ENCODE measurements around the gene VWA8.

VWA8 gene

DNA sequence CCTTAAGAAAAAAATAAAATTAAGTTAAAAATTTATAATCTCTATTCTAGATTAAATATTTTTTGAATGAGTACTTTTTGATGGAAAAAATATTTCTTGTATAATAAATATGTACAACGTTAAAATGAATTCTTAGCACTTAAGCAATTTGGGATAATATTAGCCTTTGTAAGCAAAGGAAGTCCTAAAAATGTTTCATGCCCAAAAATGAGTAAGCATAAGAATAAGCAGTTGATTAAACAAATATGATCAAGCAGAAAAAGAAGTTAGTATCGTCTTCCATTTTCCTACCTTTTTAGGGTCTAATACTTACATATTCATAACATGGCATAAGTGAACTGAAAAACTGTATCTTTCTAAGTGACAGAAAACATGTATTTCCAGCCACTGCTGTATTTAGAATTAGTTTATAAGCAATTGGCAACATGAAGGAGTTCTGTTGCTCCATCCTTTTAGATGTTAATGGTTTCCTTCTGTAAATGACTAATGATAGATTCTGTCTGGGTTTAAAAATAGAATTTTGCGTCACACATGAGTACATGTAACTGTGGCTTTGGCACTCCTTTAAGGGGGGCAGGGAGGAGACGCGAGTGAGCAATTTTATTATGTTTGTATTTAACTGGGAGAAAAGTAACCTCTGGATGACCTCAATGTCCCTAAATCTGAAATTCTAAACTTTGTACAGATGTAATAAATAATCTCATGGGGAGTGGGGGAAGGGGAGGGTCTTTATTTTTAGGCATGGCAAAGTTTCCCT lies 266.2 kb downstream of the VWA8 start:
- DNase-seq: peak in 1 of 2 experiments; percentile 12
- TF ChIP-seq POLR2A (IDR thresholded peaks at IDR 0.05; ENCODE audit: low read length): no peak

DNA sequence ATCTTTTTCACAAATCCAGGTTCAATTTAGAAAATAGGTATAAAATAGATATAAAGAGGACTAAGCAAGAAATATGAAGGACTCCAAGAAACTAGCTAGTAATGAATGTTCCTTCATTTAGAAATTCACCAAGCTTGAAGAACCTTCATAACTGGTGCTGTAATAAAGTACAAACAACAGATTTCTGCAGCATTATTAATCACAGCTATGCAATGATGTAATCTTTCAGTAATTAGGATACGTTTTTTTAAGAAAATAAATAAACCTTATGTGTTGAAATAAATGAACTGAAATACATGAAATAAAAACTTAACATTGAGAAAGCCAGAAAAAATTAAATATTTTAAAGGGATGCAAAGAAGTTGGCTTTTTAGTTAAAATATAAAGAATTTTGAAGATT lies 267.5 kb downstream of the VWA8 start:
- no peak for TF ChIP-seq POLR2A (IDR thresholded peaks at IDR 0.05; ENCODE audit: low read length)
- TF ChIP-seq GATA1 (IDR thresholded peaks at IDR 0.05; ENCODE audit: low read depth, low read length): no peak
- DNase-seq: no peak

DNA sequence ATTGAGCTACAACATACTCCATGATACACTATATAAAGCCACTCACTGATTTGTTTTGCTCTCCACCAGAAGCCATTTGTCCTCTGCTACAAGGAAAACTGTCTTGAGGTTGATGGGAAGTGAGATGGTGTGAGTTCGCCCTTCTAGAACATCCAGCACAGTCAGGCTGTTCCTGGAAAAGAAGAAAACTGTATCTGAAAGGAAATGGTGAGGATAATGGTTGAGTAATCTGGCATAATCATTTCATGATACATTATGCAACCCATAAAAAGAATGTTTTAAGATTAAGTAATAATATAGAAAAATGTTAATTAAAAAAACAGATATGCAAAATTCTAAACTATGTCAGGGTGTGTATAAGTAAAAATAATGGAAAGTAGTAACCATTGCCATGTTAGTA lies 269.6 kb downstream of the VWA8 start:
- DNase-seq: no peak
- TF ChIP-seq POLR2A (IDR thresholded peaks at IDR 0.05; ENCODE audit: low read length) (no peak), GATA1 (IDR thresholded peaks at IDR 0.05; ENCODE audit: low read depth, low read length) (no peak)

DNA sequence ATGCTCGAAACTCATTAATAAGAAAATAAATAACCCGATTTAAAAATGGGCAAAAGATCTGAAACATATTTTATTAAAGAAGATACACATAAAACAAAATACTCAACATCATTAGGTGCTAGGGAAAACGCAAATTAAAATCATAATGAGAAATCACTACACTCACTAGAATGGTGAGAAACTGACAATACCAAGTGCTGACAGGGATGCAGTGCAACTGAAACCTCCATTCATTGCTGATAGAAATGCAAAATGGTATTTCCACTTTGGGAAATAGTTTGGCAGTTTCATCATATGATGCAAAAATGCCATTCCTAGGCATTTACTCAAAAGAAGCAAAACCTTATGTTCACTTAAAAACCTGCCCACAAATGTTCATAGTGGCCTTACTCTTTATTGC lies 278.1 kb downstream of the VWA8 start:
- no peak for DNase-seq
- TF ChIP-seq POLR2A (IDR thresholded peaks at IDR 0.05; ENCODE audit: low read length) (no peak), GATA1 (IDR thresholded peaks at IDR 0.05; ENCODE audit: low read depth, low read length) (no peak)

DNA sequence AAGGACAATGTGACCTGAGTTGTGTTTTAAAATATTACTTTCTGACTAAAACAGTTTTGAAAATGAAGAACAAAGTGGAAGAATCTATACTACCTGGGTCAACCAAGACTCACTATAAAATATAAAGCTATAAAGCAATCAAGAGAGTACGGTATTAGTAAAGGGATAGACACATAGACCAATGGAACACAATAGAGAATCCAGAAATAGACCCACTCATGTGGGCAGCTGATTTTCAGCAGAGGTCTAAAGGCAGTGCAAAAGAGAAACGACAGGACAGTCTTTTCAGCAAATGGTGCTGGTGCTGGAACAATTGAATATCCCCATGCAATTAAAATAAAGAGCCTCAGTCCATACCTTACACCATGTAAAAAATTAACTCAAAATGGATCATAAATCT lies 278.9 kb downstream of the VWA8 start:
- no peak for DNase-seq
- no peak for TF ChIP-seq POLR2A (IDR thresholded peaks at IDR 0.05; ENCODE audit: low read length)
- TF ChIP-seq GATA1 (IDR thresholded peaks at IDR 0.05; ENCODE audit: low read depth, low read length): no peak

DNA sequence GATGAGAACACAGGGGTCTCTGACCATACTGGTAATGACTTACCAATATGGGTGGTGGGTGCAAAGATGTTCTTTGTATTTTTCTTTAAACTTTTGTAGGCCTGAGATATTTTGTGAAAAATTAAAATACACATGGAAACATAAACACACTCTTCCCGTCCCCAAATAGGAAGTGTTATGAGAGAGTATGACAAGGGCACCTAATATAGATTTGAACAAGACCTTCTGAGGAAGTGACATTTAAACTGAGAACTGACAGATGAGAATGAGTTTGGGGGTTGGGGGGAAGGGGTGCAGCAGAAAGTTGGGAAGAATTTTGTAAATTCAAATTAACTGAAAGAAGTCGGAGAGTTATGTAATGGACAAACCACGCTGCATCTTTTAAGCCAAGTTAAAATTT lies 279.3 kb downstream of the VWA8 start:
- TF ChIP-seq POLR2A (IDR thresholded peaks at IDR 0.05; ENCODE audit: low read length) (no peak), GATA1 (IDR thresholded peaks at IDR 0.05; ENCODE audit: low read depth, low read length) (no peak)
- DNase-seq: no peak

DNA sequence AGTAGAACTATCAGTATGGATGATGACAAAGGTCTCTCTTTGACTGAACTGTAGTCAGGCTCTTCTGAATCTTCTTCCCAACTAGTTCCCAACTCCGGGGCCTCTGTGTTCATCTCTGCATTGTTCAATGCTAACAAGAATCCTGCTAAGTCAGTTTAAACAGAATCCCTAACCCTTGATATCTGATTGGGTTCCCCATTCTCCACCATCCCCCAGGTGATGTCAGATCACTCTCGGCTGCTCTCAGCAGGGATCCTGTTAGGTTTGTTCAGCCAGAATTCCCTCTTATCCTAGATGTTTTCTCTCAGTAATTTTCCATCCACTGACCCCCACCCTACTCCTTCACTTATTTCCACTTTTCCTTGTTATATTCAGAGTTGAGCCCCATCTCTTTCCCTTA lies 280.0 kb downstream of the VWA8 start:
- DNase-seq: no peak

DNA sequence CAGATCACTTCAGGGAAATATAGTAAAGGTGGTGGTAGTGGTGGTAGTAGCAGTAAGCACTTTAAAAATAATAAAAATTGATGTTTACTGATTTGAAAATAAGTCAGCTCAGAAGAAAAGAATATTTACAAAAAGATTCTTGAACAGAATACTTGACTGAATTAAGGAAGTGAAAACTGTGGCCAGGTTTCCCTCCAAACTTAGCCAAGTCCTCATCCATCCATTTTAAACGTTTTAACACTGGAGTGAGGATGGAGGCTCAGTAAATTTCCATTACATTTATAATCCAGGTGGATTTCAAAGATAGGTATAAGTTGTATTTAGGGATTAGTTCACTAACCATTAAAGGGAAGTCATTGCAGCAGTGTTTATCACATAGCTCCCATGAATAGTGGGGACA lies 282.1 kb downstream of the VWA8 start:
- no peak for TF ChIP-seq GATA1 (IDR thresholded peaks at IDR 0.05; ENCODE audit: low read depth, low read length)
- TF ChIP-seq POLR2A (IDR thresholded peaks at IDR 0.05; ENCODE audit: low read length): no peak

More for the DNA sequence above, 280.0 kb downstream of the VWA8 start:
- TF ChIP-seq POLR2A (IDR thresholded peaks at IDR 0.05; ENCODE audit: low read length) (no peak), GATA1 (IDR thresholded peaks at IDR 0.05; ENCODE audit: low read depth, low read length) (no peak)

DNA sequence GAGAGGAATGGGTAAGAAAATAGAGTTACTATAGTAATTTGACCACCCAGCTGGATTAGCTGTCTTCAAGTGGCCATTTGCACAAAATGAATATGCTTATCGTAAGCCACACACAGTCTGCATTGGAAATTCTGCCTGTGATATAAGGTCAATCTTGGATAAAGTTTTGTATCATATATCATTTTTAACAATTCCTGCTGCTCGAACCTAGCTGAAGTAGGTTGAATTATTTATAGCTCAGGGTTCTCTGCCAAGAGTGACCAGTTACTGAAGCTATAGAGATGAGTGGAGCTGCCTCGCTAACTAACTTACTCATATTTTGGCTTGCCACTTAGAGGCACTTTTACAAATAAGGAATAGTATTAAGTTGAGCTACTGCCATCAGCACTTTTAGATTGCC lies 282.7 kb downstream of the VWA8 start:
- DNase-seq: no peak

More for the DNA sequence above, 282.1 kb downstream of the VWA8 start:
- DNase-seq: no peak

DNA sequence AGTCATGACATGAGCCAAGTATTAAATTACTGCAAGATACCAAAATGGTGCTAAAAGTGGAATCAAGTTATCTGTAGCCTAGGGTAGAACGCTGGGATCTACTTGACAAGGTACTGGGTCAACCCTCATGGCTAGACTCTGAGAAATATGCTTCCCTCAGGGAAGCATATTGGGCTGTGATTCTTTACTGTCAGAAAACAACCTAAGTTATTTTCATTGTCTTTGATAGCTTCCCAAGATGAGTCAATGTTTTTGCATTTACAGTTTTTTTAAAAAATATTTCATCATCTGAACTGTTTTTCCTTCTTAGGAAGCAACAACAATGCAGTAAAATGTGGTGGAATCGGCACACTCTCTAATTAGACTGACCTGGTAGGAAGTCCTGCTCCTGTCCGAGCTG lies 285.6 kb downstream of the VWA8 start:
- no peak for TF ChIP-seq GATA1 (IDR thresholded peaks at IDR 0.05; ENCODE audit: low read depth, low read length)
- TF ChIP-seq POLR2A (IDR thresholded peaks at IDR 0.05; ENCODE audit: low read length): no peak
- DNase-seq: no peak

More for the DNA sequence above, 282.7 kb downstream of the VWA8 start:
- TF ChIP-seq POLR2A (IDR thresholded peaks at IDR 0.05; ENCODE audit: low read length) (no peak), GATA1 (IDR thresholded peaks at IDR 0.05; ENCODE audit: low read depth, low read length) (no peak)

DNA sequence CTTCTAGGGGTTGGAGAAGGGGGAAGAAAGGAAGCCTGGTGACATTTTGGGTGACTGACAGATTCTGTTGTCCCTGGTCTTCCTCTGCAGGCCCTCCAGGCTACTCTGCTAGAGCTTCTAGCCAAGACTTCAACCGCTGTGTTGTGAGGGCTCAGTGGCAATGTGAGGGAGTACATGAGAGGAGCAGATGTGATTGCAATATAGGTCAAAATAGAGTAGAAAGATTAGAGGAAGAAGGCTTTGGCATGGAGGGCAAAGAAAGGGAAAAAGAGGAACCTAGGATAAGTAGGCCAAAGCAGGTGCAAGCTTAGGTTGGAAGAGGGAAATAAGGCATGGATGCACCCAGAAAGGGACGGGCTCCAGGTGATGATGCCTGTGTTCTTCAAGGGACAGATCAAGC lies 286.7 kb downstream of the VWA8 start:
- TF ChIP-seq POLR2A (IDR thresholded peaks at IDR 0.05; ENCODE audit: low read length) (no peak), GATA1 (IDR thresholded peaks at IDR 0.05; ENCODE audit: low read depth, low read length) (no peak)
- DNase-seq: no peak

DNA sequence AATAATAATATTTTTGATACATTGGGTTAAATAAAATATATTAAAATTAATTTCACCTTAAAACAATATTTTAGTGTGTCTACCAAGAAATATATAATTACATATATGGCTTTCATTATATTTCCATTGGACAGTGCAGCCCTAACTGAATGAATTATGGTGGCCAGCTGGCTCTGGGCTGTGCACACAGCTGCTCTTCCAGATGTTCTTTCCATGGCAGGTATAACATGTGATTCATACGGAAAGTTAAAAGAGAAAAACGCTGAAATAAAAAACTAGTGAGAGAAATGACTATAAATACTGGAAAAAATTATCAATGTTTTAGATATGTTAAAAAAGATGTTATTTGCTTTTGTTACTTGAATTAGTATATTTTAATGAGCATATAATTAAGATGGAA lies 287.3 kb downstream of the VWA8 start:
- no peak for DNase-seq
- TF ChIP-seq GATA1 (IDR thresholded peaks at IDR 0.05; ENCODE audit: low read depth, low read length) (no peak), POLR2A (IDR thresholded peaks at IDR 0.05; ENCODE audit: low read length) (no peak)

DNA sequence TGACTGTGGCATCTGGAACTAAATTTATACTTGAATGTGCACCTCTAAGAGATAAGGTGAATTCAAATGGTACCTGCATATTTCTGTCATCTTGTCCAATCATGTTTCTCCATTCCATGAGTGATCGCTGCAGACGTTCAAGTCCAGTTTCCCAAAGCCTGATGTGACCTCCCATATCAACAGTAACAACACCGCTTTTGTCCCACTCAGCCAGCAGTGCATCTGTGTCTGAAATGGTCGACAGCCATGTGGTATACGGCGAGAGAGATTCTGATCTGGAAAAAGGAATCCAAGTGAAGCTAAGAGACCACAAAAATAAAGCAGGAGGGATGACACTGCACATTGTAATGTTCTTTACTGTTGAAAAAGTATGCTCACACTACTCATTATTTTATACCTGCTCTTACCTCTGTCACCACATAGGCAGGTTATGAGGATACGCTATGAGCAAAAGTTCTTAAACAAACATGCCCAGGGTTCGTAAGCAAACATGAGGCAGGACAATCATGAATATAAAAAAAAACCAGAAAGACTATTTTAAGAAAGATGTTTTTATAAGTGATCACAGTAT lies 290.0 kb downstream of the VWA8 start:
- TF ChIP-seq GATA1 (IDR thresholded peaks at IDR 0.05; ENCODE audit: low read depth, low read length) (no peak), POLR2A (IDR thresholded peaks at IDR 0.05; ENCODE audit: low read length) (no peak)
- DNase-seq: no peak

DNA sequence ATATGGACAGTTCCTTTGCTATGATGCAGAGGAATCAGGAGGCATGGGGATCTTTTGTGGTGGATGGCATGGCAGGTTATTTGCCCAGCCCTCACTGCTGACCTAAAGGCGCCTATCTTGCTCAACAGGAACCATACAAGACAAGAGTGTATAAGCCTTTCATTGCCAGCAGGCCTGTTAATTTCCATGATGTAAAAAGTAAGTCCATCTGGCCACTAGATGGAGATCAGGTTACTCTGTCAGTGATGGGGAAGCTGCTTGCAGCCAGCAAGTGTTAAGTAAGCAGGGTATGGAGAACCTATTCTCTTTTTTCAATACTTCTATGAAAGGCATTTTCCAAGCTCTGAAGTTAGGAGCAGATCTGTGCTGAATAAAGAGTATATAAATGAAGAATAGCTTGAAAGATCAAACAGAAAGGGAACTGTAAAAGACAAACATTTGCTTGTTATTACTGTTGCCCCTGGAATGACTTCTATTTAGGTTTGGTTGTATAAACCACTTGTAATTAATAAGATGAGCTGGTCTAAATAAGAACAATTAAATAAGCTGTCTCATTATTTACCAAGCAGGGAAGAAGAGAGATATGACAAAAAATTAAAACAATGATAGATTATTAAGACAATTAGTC lies 292.7 kb downstream of the VWA8 start:
- peak; percentile 85 to 87 for DNase-seq
- TF ChIP-seq GATA1 (IDR thresholded peaks at IDR 0.05; ENCODE audit: low read depth, low read length) (no peak), POLR2A (IDR thresholded peaks at IDR 0.05; ENCODE audit: low read length) (no peak)

DNA sequence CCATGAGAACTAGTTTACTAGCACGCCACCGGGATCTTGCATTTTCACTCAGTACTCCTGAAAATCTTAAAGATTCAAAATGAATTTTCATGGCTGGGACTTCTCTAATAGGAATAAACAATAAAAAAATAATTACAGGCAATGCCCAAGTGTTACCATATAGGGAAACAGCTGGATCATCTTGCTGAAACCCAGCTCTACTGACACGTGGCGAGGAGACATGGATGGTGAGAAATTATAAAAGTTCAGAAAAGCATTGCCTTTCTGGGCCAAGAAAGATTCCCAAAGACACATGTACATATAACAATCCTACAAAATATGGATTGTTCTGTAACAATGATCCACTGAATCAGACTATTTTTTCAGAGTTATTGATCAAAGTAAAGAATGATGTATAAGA lies 294.3 kb downstream of the VWA8 start:
- DNase-seq: no peak
- TF ChIP-seq GATA1 (IDR thresholded peaks at IDR 0.05; ENCODE audit: low read depth, low read length) (no peak), POLR2A (IDR thresholded peaks at IDR 0.05; ENCODE audit: low read length) (no peak)
